ENCODE data around the gene CRISPLD2.

Gene CRISPLD2

GRCh38 chr16:84878770-84879169, 59.0 kb downstream of the CRISPLD2 start:
- Histone ChIP-seq H3K9ac (ENCODE audit: low read depth, low read length, poor library complexity, severe bottlenecking) (no peak overlapping the region), H3K9me2 (replicated peaks; ENCODE audit: low read depth, low read length) (no peaks in the 10 kb centered on the region), H3K36me3 (ENCODE audit: insufficient read depth, low read length) (no peaks in the 10 kb centered on the region), H3K4me3 (ENCODE audit: low read length, poor library complexity, severe bottlenecking) (no peak overlapping the region), H3F3A (ENCODE audit: low read depth) (no peaks in the 10 kb centered on the region), H4K20me1 (ENCODE audit: insufficient read depth, low read length, poor library complexity, severe bottlenecking) (no peaks in the 10 kb centered on the region), H3K79me2 (ENCODE audit: insufficient read depth, low read length) (no peaks in the 10 kb centered on the region), H2AFZ (ENCODE audit: low read length) (no peak overlapping the region), H3K4me2 (ENCODE audit: low read depth, low read length, poor library complexity, severe bottlenecking) (no peak overlapping the region), H3K27me3 (ENCODE audit: insufficient read depth, low read length, poor library complexity, severe bottlenecking) (no peaks in the 10 kb centered on the region), H3K4me1 (ENCODE audit: insufficient read depth, low read length, poor library complexity, severe bottlenecking) (no peaks in the 10 kb centered on the region), H3K9me3 (ENCODE audit: insufficient read depth, low read depth, low read length) (no peaks in the 10 kb centered on the region)
- no peak for TF ChIP-seq EZH2phosphoT487 (IDR thresholded peaks at IDR 0.05; ENCODE audit: borderline replicate concordance)
- TF ChIP-seq, protein P1, sequence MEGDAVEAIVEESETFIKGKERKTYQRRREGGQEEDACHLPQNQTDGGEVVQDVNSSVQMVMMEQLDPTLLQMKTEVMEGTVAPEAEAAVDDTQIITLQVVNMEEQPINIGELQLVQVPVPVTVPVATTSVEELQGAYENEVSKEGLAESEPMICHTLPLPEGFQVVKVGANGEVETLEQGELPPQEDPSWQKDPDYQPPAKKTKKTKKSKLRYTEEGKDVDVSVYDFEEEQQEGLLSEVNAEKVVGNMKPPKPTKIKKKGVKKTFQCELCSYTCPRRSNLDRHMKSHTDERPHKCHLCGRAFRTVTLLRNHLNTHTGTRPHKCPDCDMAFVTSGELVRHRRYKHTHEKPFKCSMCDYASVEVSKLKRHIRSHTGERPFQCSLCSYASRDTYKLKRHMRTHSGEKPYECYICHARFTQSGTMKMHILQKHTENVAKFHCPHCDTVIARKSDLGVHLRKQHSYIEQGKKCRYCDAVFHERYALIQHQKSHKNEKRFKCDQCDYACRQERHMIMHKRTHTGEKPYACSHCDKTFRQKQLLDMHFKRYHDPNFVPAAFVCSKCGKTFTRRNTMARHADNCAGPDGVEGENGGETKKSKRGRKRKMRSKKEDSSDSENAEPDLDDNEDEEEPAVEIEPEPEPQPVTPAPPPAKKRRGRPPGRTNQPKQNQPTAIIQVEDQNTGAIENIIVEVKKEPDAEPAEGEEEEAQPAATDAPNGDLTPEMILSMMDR (conservative IDR thresholded peaks at IDR 0.05; ENCODE audit: low read length): no peak

DNA sequence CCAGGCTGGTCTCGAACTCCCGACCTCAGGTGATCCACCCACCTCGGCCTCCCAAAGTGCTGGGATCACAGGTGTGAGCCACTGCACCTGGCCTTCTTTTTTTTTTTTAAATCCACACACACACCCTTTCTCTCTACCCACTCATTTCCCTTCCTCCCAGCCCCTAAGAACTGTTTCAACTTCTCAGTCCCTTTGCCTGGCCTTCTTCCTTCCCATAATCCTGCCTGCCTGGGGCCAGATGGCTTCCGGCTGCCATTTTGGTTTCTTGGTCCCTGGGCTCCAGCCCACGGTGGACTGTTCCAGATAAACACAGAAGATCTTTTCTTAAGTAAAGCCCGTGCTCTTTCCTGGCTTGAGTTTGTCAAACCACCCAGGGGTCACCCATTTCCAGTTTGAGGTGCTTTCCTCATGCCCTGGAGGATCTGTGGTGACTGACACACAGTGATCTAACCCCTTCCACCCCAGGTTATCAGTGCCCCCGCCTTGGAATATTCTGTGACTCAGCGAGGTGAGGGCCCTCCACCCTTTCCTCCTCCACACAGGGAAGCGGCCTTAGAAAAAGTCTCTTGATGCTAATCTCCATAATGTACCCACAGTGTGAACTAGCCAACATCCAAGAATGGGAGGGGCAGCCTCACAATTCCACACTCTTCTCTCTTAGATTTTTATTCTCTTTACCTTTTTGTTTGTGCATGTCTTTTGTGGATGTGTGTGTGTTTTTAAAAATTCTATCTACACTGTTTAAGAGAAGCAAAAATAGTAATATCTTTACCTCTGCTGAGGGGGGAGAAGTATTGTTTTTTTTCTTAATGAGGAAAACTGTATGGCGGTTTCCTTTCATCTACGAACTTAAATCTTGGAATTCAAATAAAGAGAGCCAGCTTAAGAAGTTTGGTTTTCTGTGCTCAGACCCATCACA, 60.0 kb downstream of the CRISPLD2 start:
- H4K20me1 ChIP-seq (ENCODE audit: insufficient read depth, low read length, poor library complexity, severe bottlenecking): no peaks in the 10 kb centered on the region
- no peaks in the 10 kb centered on the region for H3K4me1 ChIP-seq (ENCODE audit: insufficient read depth, low read length, poor library complexity, severe bottlenecking)
- no peaks in the 10 kb centered on the region for H3K9me2 ChIP-seq (replicated peaks; ENCODE audit: low read depth, low read length)
- no peaks in the 10 kb centered on the region for H3K27me3 ChIP-seq (ENCODE audit: insufficient read depth, low read length, poor library complexity, severe bottlenecking)
- no peaks in the 10 kb centered on the region for H3K9me3 ChIP-seq (ENCODE audit: insufficient read depth, low read depth, low read length)
- no peaks in the 10 kb centered on the region for H3K79me2 ChIP-seq (ENCODE audit: insufficient read depth, low read length)
- H3K4me3 ChIP-seq (ENCODE audit: low read length, poor library complexity, severe bottlenecking): no peak overlapping the region
- no peaks in the 10 kb centered on the region for H3F3A ChIP-seq (ENCODE audit: low read depth)
- H3K4me2 ChIP-seq (ENCODE audit: low read depth, low read length, poor library complexity, severe bottlenecking): no peak overlapping the region
- no peak overlapping the region for H2AFZ ChIP-seq (ENCODE audit: low read length)
- H3K36me3 ChIP-seq (ENCODE audit: insufficient read depth, low read length): no peaks in the 10 kb centered on the region
- no peak overlapping the region for H3K9ac ChIP-seq (ENCODE audit: low read depth, low read length, poor library complexity, severe bottlenecking)
- TF ChIP-seq, protein P1 (conservative IDR thresholded peaks at IDR 0.05; ENCODE audit: low read length): no peak
- TF ChIP-seq EZH2phosphoT487 (IDR thresholded peaks at IDR 0.05; ENCODE audit: borderline replicate concordance): no peak

GRCh38 chr16:84881702-84882521, 62.1 kb downstream of the CRISPLD2 start:
- H4K20me1 ChIP-seq (ENCODE audit: insufficient read depth, low read length, poor library complexity, severe bottlenecking): no peaks in the 10 kb centered on the region
- no peaks in the 10 kb centered on the region for H3K9me2 ChIP-seq (replicated peaks; ENCODE audit: low read depth, low read length)
- no peak overlapping the region for H3K9ac ChIP-seq (ENCODE audit: low read depth, low read length, poor library complexity, severe bottlenecking)
- no peaks in the 10 kb centered on the region for H3K9me3 ChIP-seq (ENCODE audit: insufficient read depth, low read depth, low read length)
- no peak overlapping the region for H3K4me2 ChIP-seq (ENCODE audit: low read depth, low read length, poor library complexity, severe bottlenecking)
- no peaks in the 10 kb centered on the region for H3K4me1 ChIP-seq (ENCODE audit: insufficient read depth, low read length, poor library complexity, severe bottlenecking)
- no peak overlapping the region for H2AFZ ChIP-seq (ENCODE audit: low read length)
- no peaks in the 10 kb centered on the region for H3F3A ChIP-seq (ENCODE audit: low read depth)
- H3K4me3 ChIP-seq (ENCODE audit: low read length, poor library complexity, severe bottlenecking): no peak overlapping the region
- no peaks in the 10 kb centered on the region for H3K36me3 ChIP-seq (ENCODE audit: insufficient read depth, low read length)
- TF ChIP-seq, protein P1 (conservative IDR thresholded peaks at IDR 0.05; ENCODE audit: low read length): no peak
- TF ChIP-seq EZH2phosphoT487 (IDR thresholded peaks at IDR 0.05; ENCODE audit: borderline replicate concordance): no peak
- no peaks in the 10 kb centered on the region for H3K79me2 ChIP-seq (ENCODE audit: insufficient read depth, low read length)
- H3K27me3 ChIP-seq (ENCODE audit: insufficient read depth, low read length, poor library complexity, severe bottlenecking): no peaks in the 10 kb centered on the region

Data from Loucy (cell line).